ENCODE data around the gene MAN1A2. TPM values are rescaled to one million over a fixed set of nuclear protein-coding genes. Genes with fewer than 3 reads are reported as not detected.
"Not testable (repeated sequence)": the region's sequence is repeated elsewhere in the genome, so short reads cannot be mapped to it uniquely, and the experiment has no call there.

MAN1A2 gene
- total RNA-seq, 1 experiment from 2014 or later: 33.4 TPM

GRCh38 chr1:117358604-117358887 is 8.7 kb upstream of the MAN1A2 start:
- BruUV-seq (replicated peaks); intact Hi-C loops (cut with micrococcal nuclease); H3K27me3 Mint-ChIP-seq (ENCODE audit: insufficient read depth, unreplicated experiment); H3K4me1 Mint-ChIP-seq (ENCODE audit: insufficient read depth, unreplicated experiment); DNase-seq (ENCODE audit: unreplicated experiment); H3K4me3 Mint-ChIP-seq (ENCODE audit: unreplicated experiment); H3K36me3 Mint-ChIP-seq (ENCODE audit: insufficient read depth, unreplicated experiment); H3K9me3 Mint-ChIP-seq (ENCODE audit: unreplicated experiment); CTCF ChIA-PET; H3K27ac Mint-ChIP-seq (ENCODE audit: low read depth, unreplicated experiment); POLR2A ChIA-PET: not testable (repeated sequence)

- POLR2A ChIA-PET: no interaction called here
- no peaks in the 10 kb centered on the region for H3K27me3 Mint-ChIP-seq (ENCODE audit: insufficient read depth, unreplicated experiment)
- no peak for TF ChIP-seq CTCF (IDR thresholded peaks at IDR 0.05; ENCODE audit: unreplicated experiment)
- intact Hi-C loops (cut with micrococcal nuclease): loop anchor here (10.0 kb wide), 3 partner anchors 145 to 295 kb away; partner anchors contain the start of genes TRIM45 and TTF2
- BruUV-seq (replicated peaks): no TSS peak
- no peak overlapping the region for H3K4me3 Mint-ChIP-seq (ENCODE audit: unreplicated experiment)
- H3K4me1 Mint-ChIP-seq (ENCODE audit: insufficient read depth, unreplicated experiment): peaks cover 5% of the 10 kb centered on the region
- CTCF ChIA-PET: interaction anchor here (0.7 kb wide), 1 partner anchor 15 kb away, joined by 3 read pairs; no protein-coding TSS in a partner anchor
- no peak for DNase-seq (ENCODE audit: unreplicated experiment)
- peaks cover 7% of the 10 kb centered on the region for H3K9me3 Mint-ChIP-seq (ENCODE audit: unreplicated experiment)
- H3K27ac Mint-ChIP-seq (ENCODE audit: low read depth, unreplicated experiment): no peak overlapping the region
- H3K36me3 Mint-ChIP-seq (ENCODE audit: insufficient read depth, unreplicated experiment): no peaks in the 10 kb centered on the region
Measured at GRCh38 chr1:117359561-117360289, 7.5 kb upstream of the MAN1A2 start.

GRCh38 chr1:117362986-117363385 is 4.3 kb upstream of the MAN1A2 start:
- no peak for TF ChIP-seq CTCF (IDR thresholded peaks at IDR 0.05; ENCODE audit: unreplicated experiment)
- BruUV-seq (replicated peaks): no TSS peak
- Mint-ChIP-seq H3K36me3 (ENCODE audit: insufficient read depth, unreplicated experiment) (no peaks in the 10 kb centered on the region), H3K27ac (ENCODE audit: low read depth, unreplicated experiment) (no peak overlapping the region), H3K4me1 (ENCODE audit: insufficient read depth, unreplicated experiment) (peaks cover 11% of the 10 kb centered on the region), H3K4me3 (ENCODE audit: unreplicated experiment) (no peak overlapping the region), H3K9me3 (ENCODE audit: unreplicated experiment) (no peaks in the 10 kb centered on the region), H3K27me3 (ENCODE audit: insufficient read depth, unreplicated experiment) (no peaks in the 10 kb centered on the region)
- no peak for DNase-seq (ENCODE audit: unreplicated experiment)
- CTCF ChIA-PET: interaction anchor here (0.6 to 1.8 kb wide), 6 partner anchors 51 to 533 kb away, joined by 3 to 4 read pairs (median 3); no protein-coding TSS in a partner anchor
- POLR2A ChIA-PET: interaction anchor here (0.6 kb wide), 1 partner anchor 20 kb away, joined by 4 read pairs; no protein-coding TSS in a partner anchor
- intact Hi-C loops (cut with micrococcal nuclease): loop anchor here (10.0 kb wide), 3 partner anchors 142 to 298 kb away; partner anchors contain the start of genes TRIM45 and TTF2

DNA sequence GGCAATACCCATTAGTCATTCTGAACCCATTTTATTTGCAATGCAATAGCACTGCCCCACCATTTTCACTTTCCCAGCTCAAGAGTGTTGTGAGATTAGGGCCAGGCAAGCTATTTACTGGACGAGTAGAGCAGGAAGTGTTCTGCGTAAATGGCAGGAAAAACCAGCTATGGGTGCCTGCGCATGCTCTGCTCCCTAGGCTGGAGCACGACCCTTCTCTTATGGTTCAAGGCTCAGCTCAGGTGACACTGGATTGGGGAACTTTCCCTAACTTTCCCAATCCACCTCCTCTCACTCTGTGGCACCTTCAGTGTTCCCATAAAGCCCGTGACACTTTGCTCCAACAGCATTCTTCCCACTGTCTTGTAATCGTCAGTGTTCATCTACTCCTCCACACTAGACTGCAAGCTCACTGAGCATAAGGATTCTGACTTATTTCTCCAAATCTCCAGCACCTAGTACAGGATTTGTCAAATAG is 3.6 kb upstream of the MAN1A2 start:
- Mint-ChIP-seq H3K36me3 (ENCODE audit: insufficient read depth, unreplicated experiment) (no peaks in the 10 kb centered on the region), H3K27me3 (ENCODE audit: insufficient read depth, unreplicated experiment) (no peaks in the 10 kb centered on the region), H3K4me1 (ENCODE audit: insufficient read depth, unreplicated experiment) (peaks cover 11% of the 10 kb centered on the region), H3K9me3 (ENCODE audit: unreplicated experiment) (no peaks in the 10 kb centered on the region), H3K27ac (ENCODE audit: low read depth, unreplicated experiment) (no peak overlapping the region), H3K4me3 (ENCODE audit: unreplicated experiment) (no peak overlapping the region)
- ChIA-PET POLR2A (interaction anchor here (0.6 kb wide), 1 partner anchor 21 kb away, joined by 4 read pairs; no protein-coding TSS in a partner anchor), CTCF (interaction anchor here (0.6 to 1.8 kb wide), 6 partner anchors 51 to 533 kb away, joined by 3 to 4 read pairs (median 3); no protein-coding TSS in a partner anchor)
- no peak for TF ChIP-seq CTCF (IDR thresholded peaks at IDR 0.05; ENCODE audit: unreplicated experiment)
- DNase-seq (ENCODE audit: unreplicated experiment): no peak
- intact Hi-C loops (cut with micrococcal nuclease): loop anchor here (10.0 kb wide), 3 partner anchors 141 to 299 kb away; partner anchors contain the start of genes TRIM45 and TTF2
- BruUV-seq (replicated peaks): no TSS peak

Measured in MCF 10A (cell line).